Nephron (organoid): ENCODE measurements around the gene GATAD2B.
"Not testable (repeated sequence)": the region's sequence is repeated elsewhere in the genome, so short reads cannot be mapped to it uniquely, and the experiment has no call there.

Experiments
- H3K27ac Mint-ChIP-seq, 3 experiments: 2 replicates each; pipeline ENCODE4 v1.8.0; 2020; ENCODE audit warnings: mixed read lengths in 3 of 3, mild to moderate bottlenecking in 2 of 3, moderate library complexity in 1 of 3
- H3K27me3 Mint-ChIP-seq: 2 replicates; pipeline ENCODE4 v1.8.0; 2021; ENCODE audit warnings: low read depth, mild to moderate bottlenecking, moderate library complexity, mixed read lengths
- H3K36me3 Mint-ChIP-seq: 2 replicates; pipeline ENCODE4 v1.8.0; 2020; ENCODE audit warnings: low read depth, mixed read lengths
- H3K4me1 Mint-ChIP-seq: 2 replicates; pipeline ENCODE4 v1.8.0; 2020; ENCODE audit warnings: mixed read lengths
- H3K4me3 Mint-ChIP-seq, 3 experiments: 2 replicates each; pipeline ENCODE4 v1.8.0; 2020; ENCODE audit warnings: mild to moderate bottlenecking in 3 of 3, mixed read lengths in 3 of 3, moderate library complexity in 2 of 3
- H3K9me3 Mint-ChIP-seq: 2 replicates; pipeline ENCODE4 v1.8.0; 2020; ENCODE audit warnings: mixed read lengths
- TF ChIP-seq, protein P1 (sequence below), 3 experiments: fragments of 200-600 bp; sonication (generic); IDR thresholded peaks; one replicate each; pipeline ENCODE4 v1.5.0; 2021; ENCODE audit warnings: antibody characterized with exemption in 3 of 3; ENCODE audit not compliant: unreplicated experiment in 3 of 3

Gene GATAD2B

DNA sequence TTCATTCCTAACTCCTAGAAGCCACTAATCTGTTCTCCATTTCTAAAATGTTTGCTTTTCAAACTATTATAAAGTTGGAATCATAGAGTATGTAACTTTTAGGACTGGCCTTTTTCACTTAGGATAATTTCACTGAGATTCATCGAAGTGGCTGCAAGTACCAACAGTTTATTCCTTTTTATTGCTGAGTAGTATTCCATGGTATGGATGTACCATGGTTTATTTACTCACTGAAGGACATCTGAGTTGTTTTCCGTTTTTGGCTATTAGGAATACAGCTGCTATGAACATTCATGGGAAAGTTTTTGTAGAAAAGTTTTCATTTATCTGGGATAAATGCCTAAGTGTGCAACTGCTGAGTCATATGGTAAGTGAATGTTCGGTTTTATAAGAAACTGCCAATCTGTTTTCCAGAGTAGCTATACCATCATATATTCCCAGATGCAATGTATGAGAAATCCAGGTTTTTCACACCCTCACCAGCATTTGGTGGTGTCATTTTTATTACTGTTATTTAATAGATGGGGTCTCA is 81.2 kb downstream of the GATAD2B start:
- Mint-ChIP-seq H3K4me1 (no peaks in the 10 kb centered on the region), H3K9me3 (no peaks in the 10 kb centered on the region)

DNA sequence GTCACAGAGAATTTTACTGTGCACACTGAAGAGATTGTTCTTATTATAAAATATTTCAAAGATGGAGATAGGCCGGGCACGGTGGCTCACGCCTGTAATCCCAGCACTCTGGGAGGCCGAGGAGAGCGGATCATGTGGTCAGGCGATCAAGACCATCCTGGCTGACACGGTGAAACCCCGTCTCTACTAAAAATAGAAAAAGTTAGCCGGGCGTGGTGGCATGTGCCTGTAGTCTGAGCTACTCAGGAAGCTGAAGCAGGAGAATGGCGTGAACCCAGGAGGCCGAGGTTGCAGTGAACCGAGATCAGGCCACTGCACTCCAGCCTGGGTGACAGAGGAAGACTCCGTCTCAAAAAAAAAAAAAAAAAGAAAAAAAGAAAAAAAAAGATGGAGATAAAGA is 82.0 kb downstream of the GATAD2B start:
- H3K4me3 Mint-ChIP-seq, H3K4me1 Mint-ChIP-seq, H3K27me3 Mint-ChIP-seq, H3K27ac Mint-ChIP-seq, H3K9me3 Mint-ChIP-seq: not testable (repeated sequence)
- peaks cover 18% of the 10 kb centered on the region for H3K36me3 Mint-ChIP-seq

More for the DNA sequence above, 81.2 kb downstream of the GATAD2B start:
- peaks cover 18% of the 10 kb centered on the region for H3K36me3 Mint-ChIP-seq
- TF ChIP-seq, protein P1, sequence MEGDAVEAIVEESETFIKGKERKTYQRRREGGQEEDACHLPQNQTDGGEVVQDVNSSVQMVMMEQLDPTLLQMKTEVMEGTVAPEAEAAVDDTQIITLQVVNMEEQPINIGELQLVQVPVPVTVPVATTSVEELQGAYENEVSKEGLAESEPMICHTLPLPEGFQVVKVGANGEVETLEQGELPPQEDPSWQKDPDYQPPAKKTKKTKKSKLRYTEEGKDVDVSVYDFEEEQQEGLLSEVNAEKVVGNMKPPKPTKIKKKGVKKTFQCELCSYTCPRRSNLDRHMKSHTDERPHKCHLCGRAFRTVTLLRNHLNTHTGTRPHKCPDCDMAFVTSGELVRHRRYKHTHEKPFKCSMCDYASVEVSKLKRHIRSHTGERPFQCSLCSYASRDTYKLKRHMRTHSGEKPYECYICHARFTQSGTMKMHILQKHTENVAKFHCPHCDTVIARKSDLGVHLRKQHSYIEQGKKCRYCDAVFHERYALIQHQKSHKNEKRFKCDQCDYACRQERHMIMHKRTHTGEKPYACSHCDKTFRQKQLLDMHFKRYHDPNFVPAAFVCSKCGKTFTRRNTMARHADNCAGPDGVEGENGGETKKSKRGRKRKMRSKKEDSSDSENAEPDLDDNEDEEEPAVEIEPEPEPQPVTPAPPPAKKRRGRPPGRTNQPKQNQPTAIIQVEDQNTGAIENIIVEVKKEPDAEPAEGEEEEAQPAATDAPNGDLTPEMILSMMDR (IDR thresholded peaks at IDR 0.05; ENCODE audit: unreplicated experiment in 3 of 3), result no peak
- H3K27me3 Mint-ChIP-seq, result no peaks in the 10 kb centered on the region
- H3K4me3 Mint-ChIP-seq, result no peak overlapping the region
- H3K27ac Mint-ChIP-seq, result no peak overlapping the region

DNA sequence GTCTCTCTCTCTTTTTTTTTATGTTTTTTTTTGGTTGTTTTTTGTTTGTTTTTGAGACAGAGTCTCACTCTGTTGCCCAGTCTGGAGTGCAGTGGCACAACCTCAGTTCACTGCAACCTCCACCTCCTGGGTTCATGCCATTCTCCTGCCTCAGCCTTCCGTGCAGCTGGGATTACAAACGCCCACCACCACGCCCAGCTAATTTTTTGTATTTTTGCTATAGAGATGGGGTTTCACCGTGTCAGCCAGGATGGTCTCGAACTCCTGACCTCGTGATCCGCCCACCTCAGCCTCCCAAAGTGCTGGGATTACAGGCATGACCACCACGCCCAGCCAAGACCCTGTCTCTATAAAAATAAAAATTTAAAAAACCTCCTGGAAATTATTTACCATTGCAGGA is 88.8 kb downstream of the GATAD2B start:
- H3K4me1 Mint-ChIP-seq, H3K36me3 Mint-ChIP-seq, H3K27ac Mint-ChIP-seq, H3K4me3 Mint-ChIP-seq, H3K9me3 Mint-ChIP-seq, H3K27me3 Mint-ChIP-seq: not testable (repeated sequence)

DNA sequence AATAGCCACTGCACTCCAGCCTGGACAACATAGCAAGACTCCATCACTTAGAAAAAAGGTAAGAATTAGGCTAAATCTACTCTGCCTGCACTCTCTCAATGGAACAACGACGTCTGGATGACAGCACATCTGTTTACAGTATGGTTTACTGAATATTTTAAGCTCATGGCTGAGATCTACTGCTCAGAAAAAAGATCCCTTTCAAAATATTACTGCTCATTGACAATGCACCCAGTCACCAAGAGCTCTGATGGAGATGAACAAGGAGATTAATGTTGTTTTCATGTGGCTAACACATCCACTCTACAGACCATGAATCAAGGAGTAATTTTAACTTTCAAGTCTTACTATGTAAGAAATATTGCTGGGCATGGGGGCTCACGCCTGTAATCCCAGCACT is 89.6 kb downstream of the GATAD2B start:
- no peaks in the 10 kb centered on the region for H3K27me3 Mint-ChIP-seq
- H3K9me3 Mint-ChIP-seq, result no peaks in the 10 kb centered on the region
- TF ChIP-seq, protein P1 (IDR thresholded peaks at IDR 0.05; ENCODE audit: unreplicated experiment in 3 of 3), result no peak
- no peak overlapping the region for H3K4me3 Mint-ChIP-seq
- H3K36me3 Mint-ChIP-seq, result peaks cover 11% of the 10 kb centered on the region
- H3K4me1 Mint-ChIP-seq, result peaks cover 5% of the 10 kb centered on the region
- H3K27ac Mint-ChIP-seq, result peak overlapping the region in 1 of 3 experiments; percentile 33

DNA sequence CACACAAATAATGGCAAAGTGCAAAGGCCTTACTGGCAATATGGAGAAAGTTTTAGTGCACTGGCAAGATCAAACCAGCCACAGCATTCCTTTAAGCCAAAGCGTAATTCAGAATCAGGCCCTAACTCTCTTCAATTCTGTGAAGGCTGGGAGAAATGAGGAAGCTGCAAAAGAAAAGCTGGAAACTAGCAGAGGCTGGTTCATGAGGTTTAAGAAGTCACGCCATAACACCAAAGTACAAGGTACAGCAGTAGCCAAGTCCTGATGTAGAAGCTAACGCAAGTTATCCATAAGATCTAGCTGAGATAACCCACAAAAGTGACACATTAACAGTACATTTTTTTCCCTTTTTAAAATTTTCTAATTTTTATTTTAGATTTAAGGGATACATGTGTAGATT is 90.5 kb downstream of the GATAD2B start:
- Mint-ChIP-seq H3K4me1 (peaks cover 5% of the 10 kb centered on the region), H3K36me3 (peaks cover 20% of the 10 kb centered on the region), H3K27me3 (no peaks in the 10 kb centered on the region), H3K4me3 (no peak overlapping the region), H3K9me3 (no peaks in the 10 kb centered on the region), H3K27ac (no peak overlapping the region)
- TF ChIP-seq, protein P1 (IDR thresholded peaks at IDR 0.05; ENCODE audit: unreplicated experiment in 3 of 3), result no peak

DNA sequence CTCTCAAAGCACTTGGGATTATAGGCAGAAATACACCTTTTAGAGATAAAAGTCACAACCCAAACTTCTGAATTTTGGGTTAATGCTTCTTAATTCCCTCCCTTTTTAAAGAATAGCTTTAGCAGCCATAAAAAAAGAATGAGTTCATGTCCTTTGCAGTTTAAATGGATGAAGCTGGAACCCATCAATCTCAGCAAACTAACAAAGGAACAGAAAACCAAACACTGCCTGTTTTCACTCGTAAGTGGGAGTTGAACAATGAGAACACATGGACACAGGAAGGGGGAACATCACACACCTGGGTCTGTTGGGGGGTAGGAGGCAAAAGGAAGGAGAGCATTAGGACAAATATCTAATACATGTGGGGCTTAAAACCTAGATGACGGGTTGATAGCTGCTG is 91.7 kb downstream of the GATAD2B start:
- H3K4me3 Mint-ChIP-seq, result peak overlapping the region in 1 of 3 experiments; percentile 40
- H3K36me3 Mint-ChIP-seq, result peaks cover 29% of the 10 kb centered on the region
- TF ChIP-seq, protein P1 (IDR thresholded peaks at IDR 0.05; ENCODE audit: unreplicated experiment in 3 of 3), result no peak
- peaks cover 5% of the 10 kb centered on the region for H3K4me1 Mint-ChIP-seq
- no peaks in the 10 kb centered on the region for H3K9me3 Mint-ChIP-seq
- no peaks in the 10 kb centered on the region for H3K27me3 Mint-ChIP-seq
- H3K27ac Mint-ChIP-seq, result peak overlapping the region; percentile 25 to 73 (median 46)

DNA sequence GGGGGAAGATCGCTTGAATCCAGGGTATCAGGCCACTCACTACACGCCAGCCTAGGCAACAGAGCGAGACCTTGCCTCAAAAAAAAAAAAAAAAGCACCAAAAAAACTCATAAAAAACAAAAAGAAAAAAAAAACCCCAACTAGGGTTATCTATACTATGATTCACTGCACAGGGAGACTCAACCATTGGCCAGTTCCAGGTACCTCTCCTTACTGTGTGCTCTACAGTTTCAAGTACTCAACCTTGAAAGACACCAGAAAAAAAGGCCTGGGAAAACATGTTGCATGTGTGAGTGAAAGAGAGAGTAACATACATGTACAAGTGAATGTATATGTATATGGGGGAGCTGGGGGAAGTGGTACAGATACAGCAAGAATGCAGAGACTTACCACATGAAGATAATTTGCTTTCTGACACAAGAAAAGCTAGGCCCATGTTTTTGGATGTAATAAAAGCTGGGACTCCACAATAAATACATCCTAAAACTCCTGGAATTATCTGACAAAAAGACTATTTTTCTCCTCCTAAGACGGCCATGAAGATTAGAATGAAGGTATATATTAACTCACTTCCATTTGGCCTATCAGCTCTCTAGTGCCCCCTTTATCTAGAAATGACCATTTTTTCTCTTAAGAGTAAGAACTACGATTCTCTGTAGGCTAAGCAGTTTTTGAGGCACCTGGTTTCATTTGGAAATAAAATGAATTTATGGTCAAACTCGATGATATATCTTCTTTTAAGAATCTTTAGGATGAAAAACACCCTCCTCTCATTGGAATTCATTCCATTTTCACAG is 95.4 kb downstream of the GATAD2B start:
- Mint-ChIP-seq H3K4me3 (no peak overlapping the region), H3K4me1 (peaks cover 5% of the 10 kb centered on the region), H3K27me3 (no peaks in the 10 kb centered on the region), H3K36me3 (peaks cover 44% of the 10 kb centered on the region), H3K27ac (peak overlapping the region in 1 of 3 experiments; percentile 15), H3K9me3 (no peaks in the 10 kb centered on the region)
- TF ChIP-seq, protein P1 (IDR thresholded peaks at IDR 0.05; ENCODE audit: unreplicated experiment in 3 of 3), result no peak
